Measurements from ENCODE around the gene TANC1. TPM values are rescaled to one million over a fixed set of nuclear protein-coding genes. Genes with fewer than 3 reads are reported as not detected.

The TANC1 gene
- total and polyA plus RNA-seq, 2 of the 4 experiments (the other 2 are of a cell fraction), result 10.2 to 12.9 TPM

DNA sequence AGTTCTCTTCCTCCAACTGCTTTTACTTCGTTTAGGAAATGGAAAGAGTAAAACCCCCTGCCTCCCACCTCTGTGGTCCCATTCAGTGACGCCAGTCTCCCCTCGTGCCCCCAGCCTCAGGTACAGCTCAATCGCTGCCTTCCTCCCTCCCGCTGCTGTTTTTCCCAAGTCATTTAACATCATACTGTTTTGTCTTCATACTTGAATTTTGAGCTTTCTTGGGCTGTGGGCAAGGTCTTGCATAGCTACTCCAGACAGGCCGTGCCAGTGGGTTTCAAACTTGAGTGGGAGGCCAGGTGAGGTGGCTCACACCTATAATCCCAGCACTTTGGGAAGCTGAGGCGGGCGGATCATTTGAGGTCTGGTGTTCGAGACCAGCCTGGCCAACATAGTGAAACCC lies 155.3 kb downstream of the TANC1 start:
- intact Hi-C loops (cut with micrococcal nuclease) (no loop called here), dilution Hi-C loops (cut with HindIII; ENCODE audit: low sequenced_read_pairs, unreplicated experiment) (loop anchor here (25.0 kb wide), 1 partner anchor 211 kb away; no protein-coding TSS in a partner anchor)

More for the DNA sequence above, 155.3 kb downstream of the TANC1 start:
- Histone ChIP-seq H4K20me1 (ENCODE audit: insufficient read depth, low read length) (no peaks in the 10 kb centered on the region), H3K14ac (replicated peaks; ENCODE audit: low read depth, low read length) (peak overlapping the region; percentile 34), H3K9ac (ENCODE audit: low read depth, low read length) (no peak overlapping the region), H3K9me1 (ENCODE audit: insufficient read depth, low read length) (peaks cover 24% of the 10 kb centered on the region), H2BK5ac (ENCODE audit: low read depth, low read length, poor library complexity, severe bottlenecking) (peak overlapping the region; percentile 66), H3K79me1 (ENCODE audit: low read depth in 1 of 2, low read length in 2 of 2) (peaks cover 23 to 48% of the 10 kb centered on the region in 2 experiments), H3K4me3 (ENCODE audit: insufficient read depth, low read depth, low read length) (no peak overlapping the region), H2BK20ac (ENCODE audit: low read depth, low read length) (0 out of 2 replicates have a peak overlapping the region, but pooled peaks have one; percentile 9), H3K27ac (ENCODE audit: insufficient read depth, low read length) (peak overlapping the region; percentile 44), H2AFZ (replicated peaks; ENCODE audit: low read length, poor library complexity) (no peak overlapping the region), H3K4ac (ENCODE audit: low read depth, low read length) (peak overlapping the region; percentile 79), H2BK15ac (ENCODE audit: low read depth, low read length) (peak overlapping the region; percentile 61; the same call in 2 of the 3 replicates), H3K4me1 (ENCODE audit: control insufficient read depth, insufficient read depth, low read length) (peaks cover 25% of the 10 kb centered on the region), H3K4me2 (ENCODE audit: low read depth, low read length) (no peak overlapping the region), H3K9me3 (ENCODE audit: control insufficient read depth, insufficient read depth, low read length) (no peaks in the 10 kb centered on the region), H3K56ac (ENCODE audit: extremely low read depth, insufficient read depth, low read length) (no peak overlapping the region), H4K91ac (ENCODE audit: insufficient read depth, low read depth, low read length) (peak overlapping the region; percentile 73), H3K18ac (ENCODE audit: low read depth, low read length) (peak overlapping the region; percentile 57), H4K5ac (ENCODE audit: low read depth, low read length) (peak overlapping the region; percentile 67; the same call in 1 of the 2 replicates), H2BK120ac (ENCODE audit: low read depth, low read length) (peak overlapping the region; percentile 68), H4K8ac (ENCODE audit: low read depth in 2 of 2, low read length in 2 of 2) (peak overlapping the region; percentile 73 to 74; a peak in 2 of 4 replicates), H3K23ac (ENCODE audit: low read depth, low read length) (no peak overlapping the region), H3K27me3 (ENCODE audit: control insufficient read depth, insufficient read depth, low read length) (no peaks in the 10 kb centered on the region), H3K36me3 (ENCODE audit: control insufficient read depth, insufficient read depth, low read length) (no peaks in the 10 kb centered on the region), H2AK9ac (replicated peaks; ENCODE audit: low read depth, low read length, poor library complexity) (peak overlapping the region; percentile 67), H2AK5ac (ENCODE audit: low read depth, low read length) (peak overlapping the region; percentile 95)
- DNase-seq, result no peak
- ChIA-PET CTCF (interaction anchor here (1.3 kb wide), 1 partner anchor 10 kb away, joined by 4 read pairs; no protein-coding TSS in a partner anchor), POLR2A (ENCODE audit: unreplicated experiment) (interaction anchor here (0.6 kb wide), 1 partner anchor 54 kb away, joined by 4 read pairs; no protein-coding TSS in a partner anchor)
- 100% methylated on average over 3 of the region's 9 CpGs; no CpG with 5 or more reads in 1 of the 2 experiments for WGBS, 2 experiments (ENCODE audit: extremely low coverage in 2 of 2, insufficient read length in 1 of 2)
- TF ChIP-seq NFE2L2 (IDR thresholded peaks at IDR 0.05; ENCODE audit: low read depth, low read length), result no peak
- no peak for TF ChIP-seq BHLHE40 (IDR thresholded peaks at IDR 0.05; ENCODE audit: low read depth, low read length)
- no peak for TF ChIP-seq MXI1 (IDR thresholded peaks at IDR 0.05; ENCODE audit: borderline replicate concordance, low read depth, low read length)
- TF ChIP-seq SMC3 (IDR thresholded peaks at IDR 0.05; ENCODE audit: low read depth, low read length), result no peak
- TF ChIP-seq FOS (IDR thresholded peaks at IDR 0.05; ENCODE audit: low read depth, low read length), result no peak
- in situ Hi-C loops (cut with MboI; ENCODE audit: low sequenced_read_pairs), result loop anchor here (5.0 kb wide), 1 partner anchor 216 kb away; no protein-coding TSS in a partner anchor
- no peak for ATAC-seq (ENCODE audit: low read depth)
- no TSS peak for BruUV-seq (replicated peaks)

Measured in IMR-90 (cell line).